Measurements from ENCODE around the gene TOPBP1.
"Not testable (repeated sequence)": the region's sequence is repeated elsewhere in the genome, so short reads cannot be mapped to it uniquely, and the experiment has no call there.

The TOPBP1 gene

GRCh38 chr3:133568294-133569014 is 93.3 kb downstream of the TOPBP1 start:
- Histone ChIP-seq H3K4me1 (peaks cover 0 to 28% (median 16%) of the 10 kb centered on the region in 4 donors), H3K4me3 (no peak overlapping the region), H3K9me3 (no peaks in the 10 kb centered on the region), H3K27ac (no peak overlapping the region), H3K36me3 (no peaks in the 10 kb centered on the region), H3K27me3 (no peaks in the 10 kb centered on the region)
- intact Hi-C loops (cut with DNase I; ENCODE audit: low total_unique reads) = no loop called here
- DNase-seq = no peak
- no peak for TF ChIP-seq CTCF (IDR thresholded peaks at IDR 0.05)

GRCh38 chr3:133563816-133564215 is 97.9 kb downstream of the TOPBP1 start:
- Histone ChIP-seq H3K27ac (no peak overlapping the region), H3K27me3 (no peaks in the 10 kb centered on the region), H3K4me3 (no peak overlapping the region), H3K36me3 (no peaks in the 10 kb centered on the region), H3K9me3 (no peaks in the 10 kb centered on the region), H3K4me1 (peaks cover 0 to 5% (median 0%) of the 10 kb centered on the region in 4 donors)
- intact Hi-C loops (cut with DNase I; ENCODE audit: low total_unique reads) = no loop called here
- DNase-seq = no peak
- TF ChIP-seq CTCF (IDR thresholded peaks at IDR 0.05) = no peak

- H3K4me1 ChIP-seq = no peaks in the 10 kb centered on the region
- no peak overlapping the region for H3K4me3 ChIP-seq
- no peak for TF ChIP-seq CTCF (IDR thresholded peaks at IDR 0.05)
- H3K27me3 ChIP-seq = no peaks in the 10 kb centered on the region
- DNase-seq = no peak
- intact Hi-C loops (cut with DNase I; ENCODE audit: low total_unique reads) = no loop called here
- H3K27ac ChIP-seq = no peak overlapping the region
- no peaks in the 10 kb centered on the region for H3K36me3 ChIP-seq
- H3K9me3 ChIP-seq = no peaks in the 10 kb centered on the region
Measured at GRCh38 chr3:133563186-133563591, 98.6 kb downstream of the TOPBP1 start.

GRCh38 chr3:133562376-133562775 is 99.4 kb downstream of the TOPBP1 start:
- Histone ChIP-seq H3K4me1 (no peaks in the 10 kb centered on the region), H3K4me3 (no peak overlapping the region), H3K9me3 (no peaks in the 10 kb centered on the region), H3K36me3 (no peaks in the 10 kb centered on the region), H3K27ac (no peak overlapping the region), H3K27me3 (no peaks in the 10 kb centered on the region)
- intact Hi-C loops (cut with DNase I; ENCODE audit: low total_unique reads) = no loop called here
- no peak for DNase-seq
- TF ChIP-seq CTCF (IDR thresholded peaks at IDR 0.05) = no peak

- DNase-seq = no peak
- H3K27me3 ChIP-seq = no peaks in the 10 kb centered on the region
- no peak overlapping the region for H3K27ac ChIP-seq
- H3K36me3 ChIP-seq = no peaks in the 10 kb centered on the region
- no peak for TF ChIP-seq CTCF (IDR thresholded peaks at IDR 0.05)
- intact Hi-C loops (cut with DNase I; ENCODE audit: low total_unique reads) = no loop called here
- H3K4me1 ChIP-seq = no peaks in the 10 kb centered on the region
- no peak overlapping the region for H3K4me3 ChIP-seq
- H3K9me3 ChIP-seq = no peaks in the 10 kb centered on the region
Measured at GRCh38 chr3:133561679-133562078, 100.1 kb downstream of the TOPBP1 start.

- intact Hi-C loops (cut with DNase I; ENCODE audit: low total_unique reads); H3K36me3 ChIP-seq; DNase-seq; H3K27ac ChIP-seq; H3K4me3 ChIP-seq; H3K9me3 ChIP-seq; H3K27me3 ChIP-seq: not testable (repeated sequence)
- H3K4me1 ChIP-seq = peaks cover 0 to 20% (median 19%) of the 10 kb centered on the region in 4 donors
Measured at GRCh38 chr3:133551589-133551988, 110.2 kb downstream of the TOPBP1 start.

Measured in tibial artery (tissue), 4 donors.